Choroid plexus epithelial cell (primary cell): ENCODE measurements around the gene PRKG1.

ENCODE experiments used
- DNase-seq: peaks from one replicate; pipeline ENCODE4 v3.0.0-alpha.2; 2010; ENCODE audit warnings: low read depth
- H3K4me3 ChIP-seq: 2 replicates; pipeline ENCODE4 v1.5.1; 2011; ENCODE audit warnings: low read depth, mild to moderate bottlenecking, control low read depth, low read length, moderate library complexity
- CTCF ChIP-seq: conservative IDR thresholded peaks from 2 replicates; pipeline ENCODE4 v1.5.1; 2011; ENCODE audit warnings: low read depth, mild to moderate bottlenecking, control low read depth, inconsistent platforms, low read length, moderate library complexity

Gene PRKG1

GRCh38 chr10:52279546-52279945, 1205.3 kb downstream of the PRKG1 start:
- no peak for TF ChIP-seq CTCF
- no peak overlapping the region for H3K4me3 ChIP-seq
- no peak for DNase-seq

GRCh38 chr10:52280051-52280450, 1205.8 kb downstream of the PRKG1 start:
- DNase-seq = peak; percentile 47
- no peak for TF ChIP-seq CTCF
- no peak overlapping the region for H3K4me3 ChIP-seq

GRCh38 chr10:52283174-52283573, 1208.9 kb downstream of the PRKG1 start:
- no peak overlapping the region for H3K4me3 ChIP-seq
- no peak for TF ChIP-seq CTCF
- peak; percentile 41 for DNase-seq

GRCh38 chr10:52284416-52285013, 1210.2 kb downstream of the PRKG1 start:
- no peak for DNase-seq
- H3K4me3 ChIP-seq = no peak overlapping the region
- no peak for TF ChIP-seq CTCF

- H3K4me3 ChIP-seq = no peak overlapping the region
- DNase-seq = no peak
- no peak for TF ChIP-seq CTCF
Observed at GRCh38 chr10:52287866-52288265, 1213.6 kb downstream of the PRKG1 start.

- no peak for DNase-seq
- H3K4me3 ChIP-seq = no peak overlapping the region
- TF ChIP-seq CTCF = no peak
Observed at GRCh38 chr10:52297747-52298146, 1223.5 kb downstream of the PRKG1 start.

- no peak overlapping the region for H3K4me3 ChIP-seq
- no peak for DNase-seq
- TF ChIP-seq CTCF = no peak
Observed at GRCh38 chr10:52300599-52301277, 1226.5 kb downstream of the PRKG1 start.
